GM12891 (cell line): ENCODE results near the gene HLA-DOA.

Experiments
- POLR2A ChIP-seq: IDR thresholded peaks from 2 replicates; pipeline ENCODE4 v1.6.1; 2011; ENCODE audit warnings: low read depth, low read length, control low read depth
- POLR2AphosphoS5 ChIP-seq: IDR thresholded peaks from 2 replicates; pipeline ENCODE4 v1.6.1; 2011; ENCODE audit warnings: low read depth, low read length, control low read depth

DNA sequence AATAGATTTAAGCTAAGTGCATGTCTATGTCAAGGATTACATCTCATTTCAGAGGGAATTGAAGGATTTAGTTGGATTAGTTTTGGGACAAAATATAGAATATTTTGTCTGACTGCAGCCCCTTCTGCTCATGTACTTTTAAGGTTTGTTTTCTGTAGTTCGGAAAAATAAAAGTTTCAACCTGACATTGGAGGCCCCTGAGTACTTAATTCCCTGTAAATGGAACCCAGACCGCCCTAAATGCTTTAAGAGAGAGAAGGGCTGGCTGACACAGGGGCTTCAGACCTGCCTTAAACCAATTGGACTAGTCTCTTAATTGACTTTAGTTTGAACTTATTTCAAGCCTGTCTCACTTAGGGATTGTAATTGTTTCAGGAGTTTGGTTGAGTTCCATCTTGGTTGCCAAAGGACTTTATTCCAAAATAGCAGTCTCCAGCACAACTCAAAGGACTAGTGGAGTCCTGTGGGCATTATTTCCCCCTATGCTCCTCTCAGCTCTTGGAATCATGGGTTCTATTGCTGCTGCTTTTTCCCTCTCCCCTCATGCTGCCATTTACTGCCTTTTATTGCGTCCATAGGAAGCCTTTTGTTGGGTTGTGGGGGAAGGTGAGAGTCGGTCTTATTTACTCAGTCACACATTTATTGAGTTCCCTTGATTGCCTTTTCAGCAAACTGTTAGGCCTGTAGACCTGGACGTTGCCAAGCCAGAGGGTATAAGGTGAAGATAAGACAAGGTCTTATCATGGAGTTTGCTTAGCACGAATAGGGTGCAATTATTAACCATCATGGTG is 26.5 kb downstream of the HLA-DOA start:
- TF ChIP-seq POLR2A = peak; percentile 19
- peak; percentile 12; the same call in 1 of the 2 replicates for TF ChIP-seq POLR2AphosphoS5
